ENCODE measurements around the gene HUS1B.

The HUS1B gene

DNA sequence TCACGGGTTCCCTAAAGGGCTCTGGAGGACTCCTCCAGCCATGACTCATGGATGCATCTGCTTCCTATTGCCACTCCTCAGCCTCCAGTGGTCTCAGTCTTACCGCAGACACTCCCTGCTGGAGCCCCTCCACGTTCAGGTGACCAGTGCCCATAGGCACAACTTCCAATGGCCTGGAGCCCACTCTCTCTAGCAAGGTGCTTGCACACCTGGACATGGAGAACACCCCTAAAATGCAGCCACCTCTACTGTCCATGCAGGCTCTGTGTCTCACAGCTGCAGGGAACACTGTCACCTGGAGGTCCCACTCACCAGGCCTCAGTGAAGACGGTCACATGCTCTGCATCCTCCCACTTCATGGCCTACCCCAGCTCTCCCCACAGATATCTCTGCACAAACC is 36.0 kb downstream of the HUS1B start:
- no peak for DNase-seq

DNA sequence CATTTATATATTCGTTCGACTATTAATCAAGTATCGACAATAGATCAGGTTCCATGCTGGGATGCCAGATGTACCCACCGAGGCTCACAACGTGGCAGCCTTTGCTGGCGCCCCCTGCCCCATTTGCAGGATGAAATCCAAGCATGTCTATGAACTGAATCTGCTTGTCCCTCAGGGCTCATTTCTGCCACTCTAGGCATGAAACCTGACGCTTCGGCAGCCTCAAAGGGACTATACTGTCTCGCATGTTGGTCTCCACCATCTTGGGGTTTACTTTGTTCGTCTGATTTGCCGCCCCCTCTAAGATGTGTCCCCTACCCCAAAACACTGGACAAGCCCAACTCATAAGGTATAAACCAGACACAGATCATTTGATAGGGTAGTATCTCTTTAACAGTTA is 36.7 kb downstream of the HUS1B start:
- no peak for DNase-seq

DNA sequence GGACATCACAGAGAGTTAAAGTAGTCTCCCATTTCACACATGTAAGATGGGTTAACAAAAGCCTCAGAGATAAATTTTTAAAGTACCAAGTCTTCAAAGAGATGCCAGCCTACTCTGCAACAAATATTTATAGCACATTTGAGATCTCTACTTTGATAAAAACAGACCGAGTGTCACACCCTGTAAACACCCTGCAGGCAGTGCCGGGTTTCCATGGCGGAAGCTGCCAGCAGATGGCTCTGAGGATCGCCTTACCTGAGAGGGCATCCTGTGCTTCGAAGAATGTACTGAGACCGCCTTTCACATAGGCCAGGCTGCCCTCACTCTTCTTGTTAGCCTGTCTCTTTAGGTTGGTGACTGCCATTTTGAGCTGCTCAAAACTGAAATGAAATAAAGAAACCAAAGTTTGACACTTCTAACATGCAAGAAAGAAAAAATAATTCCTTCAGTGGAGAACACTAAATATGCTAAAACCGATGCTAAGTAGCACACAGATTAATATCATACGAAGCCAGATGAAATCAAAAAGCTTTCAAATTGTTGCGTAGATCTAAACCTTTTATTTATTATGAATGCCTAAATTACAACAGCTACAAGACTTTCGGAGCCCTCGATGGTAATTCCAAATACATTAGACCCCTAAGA is 39.3 kb downstream of the HUS1B start:
- no peak for DNase-seq

DNA sequence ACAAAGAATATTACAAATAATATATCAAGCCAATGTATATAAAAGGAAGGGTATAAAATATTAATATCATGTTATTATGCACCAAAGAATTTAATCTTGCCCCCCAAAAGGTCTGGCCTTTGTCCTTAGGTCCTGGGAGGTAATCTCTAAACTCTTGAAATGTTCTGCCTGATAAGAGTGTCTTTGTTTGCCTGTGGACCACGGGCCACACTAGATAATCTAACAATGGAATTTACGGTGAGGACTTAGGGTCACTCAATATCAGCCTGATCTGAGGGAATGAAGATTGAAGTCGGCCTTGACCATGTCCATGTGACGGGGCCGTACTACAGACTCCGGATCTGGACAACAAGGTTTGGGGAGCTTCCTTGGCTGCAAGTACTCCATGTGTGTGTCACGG is 42.9 kb downstream of the HUS1B start:
- DNase-seq: no peak

DNA sequence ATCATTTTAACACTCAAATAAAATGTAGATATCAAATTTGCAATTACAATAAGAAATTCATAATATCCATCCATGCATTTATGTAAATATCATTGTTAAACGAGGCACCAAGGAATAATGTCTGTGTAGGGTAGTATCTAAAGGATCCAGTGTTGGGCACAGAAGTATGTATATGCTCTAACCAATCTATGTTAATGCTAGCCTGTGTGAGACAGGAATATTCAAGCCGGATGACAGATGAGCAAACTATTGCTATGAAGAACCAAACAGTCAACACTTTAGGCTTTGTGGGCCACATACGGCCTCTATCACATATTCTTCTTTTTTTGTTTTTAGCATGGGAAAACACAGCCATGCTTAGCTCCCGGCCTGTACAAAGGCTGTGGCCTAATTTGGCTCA is 45.0 kb downstream of the HUS1B start:
- DNase-seq: no peak

DNA sequence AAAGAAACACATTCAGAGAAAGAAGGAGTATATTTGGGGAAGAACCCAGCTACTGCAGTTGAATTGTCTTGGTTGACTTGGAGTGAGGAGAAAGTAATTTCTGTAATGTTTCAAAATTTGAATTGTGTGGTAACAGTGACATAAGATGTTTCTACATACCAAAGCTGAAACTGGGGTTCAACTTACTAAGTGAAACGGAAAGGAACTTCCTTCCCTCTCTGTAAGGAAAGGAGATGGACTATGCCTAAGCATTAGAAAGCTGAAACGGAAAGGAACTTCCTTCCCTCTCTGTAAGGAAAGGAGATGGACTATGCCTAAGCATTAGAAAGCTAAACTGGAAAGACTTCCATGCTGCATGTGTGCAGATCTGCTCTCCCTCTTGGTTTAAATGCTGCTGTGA is 46.0 kb downstream of the HUS1B start:
- DNase-seq: no peak

DNA sequence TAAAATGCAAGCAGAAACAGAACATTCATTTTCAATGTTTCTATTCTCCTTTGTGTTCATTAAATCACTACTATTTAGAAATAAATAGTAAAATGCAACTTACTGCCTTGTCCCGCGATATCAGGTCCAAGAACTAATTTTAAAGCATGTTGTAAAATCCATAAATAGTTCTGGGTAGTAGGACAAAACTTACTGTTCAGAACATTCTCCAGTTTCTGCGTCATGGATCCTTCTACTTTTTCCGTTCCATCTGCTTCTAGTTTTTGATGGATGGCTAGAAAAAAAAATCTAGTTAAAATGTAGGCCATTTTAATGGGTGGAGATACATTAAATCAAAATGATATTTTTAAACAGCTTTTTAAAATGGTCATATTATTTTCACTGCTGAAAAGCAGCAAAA is 47.0 kb downstream of the HUS1B start:
- DNase-seq: no peak

DNA sequence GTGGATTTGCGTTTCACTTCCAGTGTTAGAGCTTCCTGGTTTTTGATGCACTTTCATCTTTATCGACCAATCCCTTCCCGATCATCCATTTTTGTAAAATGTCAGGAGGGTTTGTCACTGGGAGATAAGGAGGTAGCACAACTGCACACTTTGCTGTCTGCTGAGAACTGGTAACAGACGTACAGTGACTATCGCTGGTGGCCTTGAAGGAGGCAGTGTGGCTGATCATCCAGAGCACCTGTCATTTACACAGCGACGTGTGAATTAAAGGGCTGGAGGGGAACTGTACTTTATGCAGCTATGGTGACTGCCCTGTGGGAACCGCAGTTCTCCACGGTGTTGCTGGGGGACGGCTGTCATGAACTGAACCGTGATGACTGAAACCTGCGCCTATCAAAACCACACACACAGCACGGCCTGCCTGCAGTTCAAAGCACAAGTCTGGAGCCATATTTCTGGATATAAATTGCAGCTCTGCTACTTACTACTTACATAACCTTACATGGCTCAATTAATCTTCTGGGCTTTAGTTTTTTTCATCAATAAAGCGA is 50.0 kb downstream of the HUS1B start:
- DNase-seq: no peak

All from cortex of kidney (tissue), 1 donor.